Measurements from ENCODE around the gene GAL3ST1. TPM values are rescaled to one million over a fixed set of nuclear protein-coding genes. Genes with fewer than 3 reads are reported as not detected.
"Not testable (repeated sequence)": the region's sequence is repeated elsewhere in the genome, so short reads cannot be mapped to it uniquely, and the experiment has no call there.

Gene GAL3ST1
- total RNA-seq, 1 experiment from 2014 or later = not detected

- DNase-seq = peak; percentile 19 to 32
- Histone ChIP-seq H3K27me3 (no peaks in the 10 kb centered on the region), H3K4me3 (no peak overlapping the region; the same call in 1 of the 2 replicates), H3K9me3 (replicated peaks) (no peaks in the 10 kb centered on the region), H3K36me3 (no peaks in the 10 kb centered on the region), H3K4me1 (peaks cover 8% of the 10 kb centered on the region; the same call in 1 of the 2 replicates), H3K27ac (no peak overlapping the region)
These were observed 31.1 kb upstream of the GAL3ST1 start for GRCh38 chr22:30605449-30606110.

GRCh38 chr22:30604723-30605122, 30.3 kb upstream of the GAL3ST1 start:
- no peak for DNase-seq
- Histone ChIP-seq H3K36me3 (no peaks in the 10 kb centered on the region), H3K9me3 (replicated peaks) (no peaks in the 10 kb centered on the region), H3K4me3 (no peak overlapping the region), H3K27ac (no peak overlapping the region), H3K27me3 (no peaks in the 10 kb centered on the region), H3K4me1 (peaks cover 8% of the 10 kb centered on the region; the same call in 1 of the 2 replicates)

- Histone ChIP-seq H3K36me3 (no peaks in the 10 kb centered on the region), H3K4me1 (peaks cover 8% of the 10 kb centered on the region; the same call in 1 of the 2 replicates), H3K4me3 (no peak overlapping the region), H3K27ac (no peak overlapping the region), H3K27me3 (no peaks in the 10 kb centered on the region), H3K9me3 (replicated peaks) (no peaks in the 10 kb centered on the region)
- DNase-seq = no peak
These were observed 29.3 kb upstream of the GAL3ST1 start for GRCh38 chr22:30603801-30604200.

DNA sequence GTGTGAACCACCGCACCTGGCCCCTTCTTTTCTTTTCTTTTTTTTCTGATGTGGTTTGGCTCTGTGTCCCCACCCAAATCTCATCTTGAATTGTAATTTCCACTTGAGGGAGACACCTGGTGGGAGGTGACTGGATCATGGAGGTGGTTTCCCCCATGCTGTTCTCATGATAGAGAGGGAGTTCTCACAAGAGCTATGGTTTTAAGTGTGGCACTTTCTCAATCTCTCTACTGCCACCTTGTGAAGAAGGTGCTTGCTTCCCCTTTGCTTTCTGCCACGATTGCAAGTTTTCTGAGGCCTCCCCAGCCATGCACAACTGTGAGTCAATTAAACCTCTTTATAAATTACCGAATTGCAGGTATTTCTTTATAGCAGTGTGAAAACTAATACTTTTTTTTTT, 27.6 kb upstream of the GAL3ST1 start:
- Histone ChIP-seq H3K4me1 (0 out of 2 replicates have a peak, but pooled peaks cover 5% of the 10 kb centered on the region), H3K27ac (no peak overlapping the region), H3K4me3 (no peak overlapping the region), H3K27me3 (no peaks in the 10 kb centered on the region), H3K36me3 (no peaks in the 10 kb centered on the region), H3K9me3 (replicated peaks) (no peaks in the 10 kb centered on the region)
- peak in 1 of 2 experiments; percentile 9 for DNase-seq

DNA sequence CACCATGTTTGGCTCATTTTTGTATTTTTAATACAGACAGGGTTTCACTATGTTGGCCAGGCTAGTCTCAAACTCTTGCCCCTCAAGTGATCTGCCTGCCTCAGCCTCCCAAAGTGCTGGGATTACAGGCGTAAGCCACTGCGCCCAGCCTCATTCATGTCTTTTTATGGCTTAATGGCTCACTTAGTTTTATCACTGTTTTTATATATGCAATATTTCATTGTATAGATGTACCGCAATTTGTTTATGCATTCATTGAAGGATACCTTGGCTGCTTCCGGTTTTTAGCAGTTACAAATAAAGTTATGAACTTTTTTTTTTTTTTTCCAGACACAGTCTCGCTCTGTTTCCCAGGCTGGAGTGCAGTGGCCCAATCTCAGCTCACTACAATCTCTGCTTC, 27.0 kb upstream of the GAL3ST1 start:
- H3K4me3 ChIP-seq = no peak overlapping the region

DNA sequence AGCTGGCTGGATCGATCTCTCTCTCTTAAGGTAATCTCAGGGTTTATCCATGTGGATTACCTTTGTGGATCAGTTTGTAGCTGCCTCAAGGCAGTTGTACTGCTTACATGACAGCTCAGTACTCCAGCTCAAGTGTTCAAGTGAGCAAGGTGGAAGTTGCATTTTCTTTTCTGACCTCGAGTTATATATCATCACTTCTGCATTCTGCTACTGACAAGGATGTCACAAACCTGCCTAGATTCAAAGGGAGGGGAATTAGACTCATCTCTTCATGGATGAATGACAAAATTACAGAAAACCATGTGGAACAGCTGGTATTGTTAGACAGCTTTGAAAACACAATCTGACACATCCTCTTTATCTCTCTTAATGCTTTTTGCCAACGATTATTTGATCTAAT, 26.5 kb upstream of the GAL3ST1 start:
- Histone ChIP-seq H3K27me3 (no peaks in the 10 kb centered on the region), H3K36me3 (no peaks in the 10 kb centered on the region), H3K9me3 (replicated peaks) (no peaks in the 10 kb centered on the region), H3K4me1 (0 out of 2 replicates have a peak, but pooled peaks cover under 1% of the 10 kb centered on the region), H3K27ac (no peak overlapping the region), H3K4me3 (no peak overlapping the region)
- DNase-seq = no peak

More for the DNA sequence above, 27.0 kb upstream of the GAL3ST1 start:
- DNase-seq = no peak
- no peaks in the 10 kb centered on the region for H3K27me3 ChIP-seq
- H3K4me1 ChIP-seq = 0 out of 2 replicates have a peak, but pooled peaks cover 5% of the 10 kb centered on the region
- no peaks in the 10 kb centered on the region for H3K36me3 ChIP-seq
- H3K9me3 ChIP-seq (replicated peaks) = no peaks in the 10 kb centered on the region
- H3K27ac ChIP-seq = no peak overlapping the region

DNA sequence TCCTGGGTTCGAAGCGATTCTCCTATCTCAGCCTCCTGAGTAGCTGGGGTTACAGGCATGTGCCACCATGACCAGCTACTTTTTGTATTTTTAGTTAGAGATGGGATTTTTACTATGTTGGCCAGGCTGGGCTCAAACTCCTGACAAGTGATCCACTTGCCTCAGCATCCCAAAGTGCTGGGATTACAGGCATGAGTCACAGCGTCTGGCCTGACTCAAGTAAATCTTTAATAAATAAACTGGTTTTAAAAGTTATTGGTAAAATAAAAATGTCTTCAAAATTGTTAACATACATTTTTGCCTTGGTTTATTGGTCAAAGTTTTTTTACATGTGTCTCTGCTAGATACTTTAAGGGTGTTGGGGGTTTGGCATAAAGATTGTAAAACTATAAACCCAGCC, 24.5 kb upstream of the GAL3ST1 start:
- no peaks in the 10 kb centered on the region for H3K27me3 ChIP-seq
- H3K36me3 ChIP-seq = no peaks in the 10 kb centered on the region
- H3K4me1 ChIP-seq = no peaks in the 10 kb centered on the region
- H3K9me3 ChIP-seq (replicated peaks) = no peaks in the 10 kb centered on the region
- H3K27ac ChIP-seq = no peak overlapping the region
- DNase-seq = no peak
- H3K4me3 ChIP-seq = no peak overlapping the region

DNA sequence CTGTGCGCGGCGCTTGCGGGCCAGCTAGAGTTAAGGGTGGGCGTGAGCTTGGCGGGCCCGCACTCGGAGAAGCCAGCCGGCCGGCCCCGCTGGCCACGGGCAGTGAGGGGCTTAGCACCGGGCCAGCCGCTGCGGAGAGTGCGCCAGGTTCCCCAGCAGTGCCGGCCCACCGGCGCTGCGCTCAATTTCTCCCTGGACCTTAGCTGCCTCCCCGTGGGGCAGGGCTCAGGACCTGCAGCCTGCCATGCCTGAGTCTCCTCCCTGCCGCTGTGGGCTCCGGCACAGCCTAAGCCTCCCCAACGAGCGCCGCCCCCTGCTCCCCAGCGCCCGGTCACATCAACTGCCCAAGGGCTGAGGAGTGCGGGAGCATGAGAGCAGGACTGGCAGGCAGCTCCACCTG, 22.4 kb upstream of the GAL3ST1 start:
- no peak overlapping the region for H3K27ac ChIP-seq
- H3K36me3 ChIP-seq = no peaks in the 10 kb centered on the region
- DNase-seq = no peak
- no peaks in the 10 kb centered on the region for H3K4me1 ChIP-seq
- no peaks in the 10 kb centered on the region for H3K27me3 ChIP-seq
- H3K9me3 ChIP-seq (replicated peaks) = no peaks in the 10 kb centered on the region
- no peak overlapping the region for H3K4me3 ChIP-seq

- no peaks in the 10 kb centered on the region for H3K36me3 ChIP-seq
- H3K27me3 ChIP-seq = no peaks in the 10 kb centered on the region
- no peak for DNase-seq
- no peak overlapping the region for H3K27ac ChIP-seq
- no peaks in the 10 kb centered on the region for H3K9me3 ChIP-seq (replicated peaks)
- H3K4me3 ChIP-seq = no peak overlapping the region
- H3K4me1 ChIP-seq = no peaks in the 10 kb centered on the region
These were observed 21.7 kb upstream of the GAL3ST1 start for GRCh38 chr22:30596199-30596598.

- not testable (repeated sequence) for H3K27me3 ChIP-seq; H3K4me1 ChIP-seq; DNase-seq; H3K9me3 ChIP-seq (replicated peaks); H3K36me3 ChIP-seq; H3K4me3 ChIP-seq; H3K27ac ChIP-seq
These were observed 17.9 kb upstream of the GAL3ST1 start for GRCh38 chr22:30592360-30592713.

DNA sequence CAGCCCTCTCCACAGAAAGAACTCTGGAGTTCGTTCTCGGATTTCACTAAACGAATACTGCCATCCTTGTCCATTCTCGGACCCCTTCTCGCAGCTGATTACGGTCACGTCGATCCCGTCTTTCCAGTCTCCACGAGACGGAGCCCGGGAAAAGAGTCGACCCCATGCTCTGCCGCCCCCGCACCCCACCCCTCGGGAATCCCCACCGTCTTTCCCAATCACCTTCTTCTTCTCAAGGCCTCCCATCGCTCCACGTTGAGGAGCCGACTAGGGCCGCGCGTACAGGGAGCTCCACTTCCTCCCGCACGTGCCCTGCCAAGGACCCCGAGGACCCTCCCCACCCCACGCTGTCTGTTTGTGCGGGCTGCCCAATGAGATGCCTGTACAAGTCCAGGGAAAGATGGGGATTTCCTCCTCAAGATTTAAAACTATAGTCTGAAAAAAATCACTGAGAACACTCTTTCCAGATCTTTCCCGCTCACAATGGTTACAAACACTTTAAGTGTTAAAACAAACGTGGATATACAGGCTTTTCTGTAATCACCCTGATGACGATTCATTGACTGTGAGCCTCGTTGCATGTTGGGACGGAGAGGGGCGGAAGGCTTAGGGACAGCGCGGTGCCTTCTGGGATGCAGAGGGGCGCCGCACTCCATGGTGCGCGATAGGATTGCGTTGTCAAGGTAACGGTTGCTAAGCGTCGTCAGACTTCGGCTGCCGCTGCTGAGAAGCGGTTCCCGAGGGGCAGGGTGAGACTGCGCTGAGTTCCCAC, 17.3 kb upstream of the GAL3ST1 start, which contains the start of gene PES1:
TSS of gene PES1 (minus strand) at position 323 of the 772 bp plus-strand sequence. CDS start at position 246, 77 bp downstream.
- Histone ChIP-seq H3K4me1 (peaks cover 4% of the 10 kb centered on the region; the same call in 1 of the 2 replicates), H3K27me3 (no peaks in the 10 kb centered on the region), H3K27ac (peak within 1 kb of the TSS; percentile 96), H3K9me3 (replicated peaks) (no peaks in the 10 kb centered on the region), H3K4me3 (peak within 1 kb of the TSS; percentile 74), H3K36me3 (peaks cover 11% of the 10 kb centered on the region)
- DNase-seq = peak; percentile 96 to 98

- DNase-seq = peak in 1 of 2 experiments; percentile 5
- Histone ChIP-seq H3K27ac (peak overlapping the region; percentile 96), H3K4me1 (peaks cover 4% of the 10 kb centered on the region; the same call in 1 of the 2 replicates)
These were observed 16.7 kb upstream of the GAL3ST1 start for GRCh38 chr22:30591191-30591587.

DNA sequence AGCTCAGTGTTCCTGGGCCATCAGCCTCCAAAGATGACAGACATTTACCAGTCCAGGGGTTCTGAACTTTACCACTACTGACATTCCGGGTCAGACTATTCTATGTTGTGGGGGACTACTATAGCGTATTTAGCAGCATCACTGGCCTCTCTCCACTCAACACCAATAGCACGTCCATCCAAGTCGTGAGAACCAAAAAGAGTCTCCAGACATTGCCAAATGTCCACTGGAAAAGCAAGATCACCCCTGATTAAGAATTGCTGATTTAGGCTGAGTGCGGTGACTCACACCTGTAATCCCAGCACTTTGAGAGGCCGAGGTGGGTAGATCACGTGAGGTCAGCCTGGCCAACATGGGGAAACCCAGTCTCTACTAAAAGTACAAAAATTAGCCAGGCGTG, 11.9 kb upstream of the GAL3ST1 start:
- H3K4me1 ChIP-seq = peaks cover 4% of the 10 kb centered on the region; the same call in 1 of the 2 replicates
- no peak for DNase-seq
- H3K27ac ChIP-seq = no peak overlapping the region
- H3K27me3 ChIP-seq = no peaks in the 10 kb centered on the region
- peaks cover 21% of the 10 kb centered on the region for H3K36me3 ChIP-seq
- no peaks in the 10 kb centered on the region for H3K9me3 ChIP-seq (replicated peaks)
- no peak overlapping the region for H3K4me3 ChIP-seq

More at GRCh38 chr22:30591191-30591587, 16.7 kb upstream of the GAL3ST1 start:
- Histone ChIP-seq H3K9me3 (replicated peaks) (no peaks in the 10 kb centered on the region), H3K36me3 (peaks cover 17% of the 10 kb centered on the region), H3K27me3 (no peaks in the 10 kb centered on the region), H3K4me3 (peak overlapping the region; percentile 74)

- no peak for DNase-seq
- Histone ChIP-seq H3K9me3 (replicated peaks) (no peaks in the 10 kb centered on the region), H3K4me3 (no peak overlapping the region), H3K36me3 (peaks cover 30% of the 10 kb centered on the region), H3K27me3 (no peaks in the 10 kb centered on the region), H3K27ac (no peak overlapping the region), H3K4me1 (no peaks in the 10 kb centered on the region)
These were observed 10.0 kb upstream of the GAL3ST1 start for GRCh38 chr22:30584441-30584840.

All from SJCRH30 (cell line).